ENCODE results near the gene IL17RA.
A peak's percentile ranks its signal among the peaks of the same experiment; 100 is the strongest.

IL17RA gene

GRCh38 chr22:17119481-17120202 is 34.8 kb downstream of the IL17RA start:
- no peak for DNase-seq (ENCODE audit: low spot score)
- in situ Hi-C loops (cut with MboI; ENCODE audit: low pct_unique_long_range_greater_than_20kb, low sequenced_read_pairs, unreplicated experiment), result no loop called here
- peak; percentile 30 for TF ChIP-seq CTCF (IDR thresholded peaks at IDR 0.05; ENCODE audit: extremely low read depth, insufficient read depth, missing control alignments)

GRCh38 chr22:17120281-17120680 is 35.5 kb downstream of the IL17RA start:
- TF ChIP-seq CTCF (IDR thresholded peaks at IDR 0.05; ENCODE audit: extremely low read depth, insufficient read depth, missing control alignments), result no peak
- DNase-seq (ENCODE audit: low spot score), result peak; percentile 81
- in situ Hi-C loops (cut with MboI; ENCODE audit: low pct_unique_long_range_greater_than_20kb, low sequenced_read_pairs, unreplicated experiment), result no loop called here

GRCh38 chr22:17120711-17121232 is 36.0 kb downstream of the IL17RA start:
- no peak for DNase-seq (ENCODE audit: low spot score)
- no peak for TF ChIP-seq CTCF (IDR thresholded peaks at IDR 0.05; ENCODE audit: extremely low read depth, insufficient read depth, missing control alignments)
- in situ Hi-C loops (cut with MboI; ENCODE audit: low pct_unique_long_range_greater_than_20kb, low sequenced_read_pairs, unreplicated experiment), result no loop called here

- DNase-seq (ENCODE audit: low spot score), result no peak
- in situ Hi-C loops (cut with MboI; ENCODE audit: low pct_unique_long_range_greater_than_20kb, low sequenced_read_pairs, unreplicated experiment), result no loop called here
Observed at GRCh38 chr22:17121233-17122195, 36.7 kb downstream of the IL17RA start, which contains the start of gene TMEM121B. Gene TMEM121B (minus strand): TSS chr22:17121360. CDS start chr22:17121127, 233 bp downstream.

GRCh38 chr22:17130199-17130598 is 45.4 kb downstream of the IL17RA start:
- DNase-seq (ENCODE audit: low spot score), result no peak
- TF ChIP-seq CTCF (IDR thresholded peaks at IDR 0.05; ENCODE audit: extremely low read depth, insufficient read depth, missing control alignments), result no peak
- in situ Hi-C loops (cut with MboI; ENCODE audit: low pct_unique_long_range_greater_than_20kb, low sequenced_read_pairs, unreplicated experiment), result no loop called here

More at GRCh38 chr22:17121233-17122195, 36.7 kb downstream of the IL17RA start, which contains the start of gene TMEM121B:
- TF ChIP-seq CTCF (IDR thresholded peaks at IDR 0.05; ENCODE audit: extremely low read depth, insufficient read depth, missing control alignments), result no peak

GRCh38 chr22:17131686-17132085 is 46.9 kb downstream of the IL17RA start:
- TF ChIP-seq CTCF (IDR thresholded peaks at IDR 0.05; ENCODE audit: extremely low read depth, insufficient read depth, missing control alignments), result no peak

More at GRCh38 chr22:17131686-17132085, 46.9 kb downstream of the IL17RA start:
- DNase-seq (ENCODE audit: low spot score), result no peak
- in situ Hi-C loops (cut with MboI; ENCODE audit: low pct_unique_long_range_greater_than_20kb, low sequenced_read_pairs, unreplicated experiment), result no loop called here

Data from GM13977 (cell line).